Brain microvascular endothelial cell (primary cell): Measurements from ENCODE around the gene KCTD17.

Source experiments
- DNase-seq: peaks from one replicate; pipeline ENCODE4 v3.0.0-alpha.2; 2020
- H3K27ac ChIP-seq: fragments of 250-450 bp; sonication (Bioruptor Pico); 2 replicates; pipeline ENCODE4 v1.5.1; 2020; ENCODE audit warnings: mild to moderate bottlenecking, moderate library complexity
- H3K27me3 ChIP-seq: fragments of 250-450 bp; sonication (Bioruptor Pico); replicated peaks from 2 replicates; pipeline ENCODE4 v1.5.1; 2020; ENCODE audit warnings: mild to moderate bottlenecking
- H3K36me3 ChIP-seq: fragments of 250-450 bp; sonication (Bioruptor Pico); replicated peaks from 2 replicates; pipeline ENCODE4 v1.5.1; 2020; ENCODE audit warnings: mild to moderate bottlenecking
- H3K4me3 ChIP-seq: 2 replicates; pipeline ENCODE4 v1.5.1; 2011; ENCODE audit warnings: low read depth, mild to moderate bottlenecking, control low read depth, low read length, moderate library complexity
- in situ Hi-C: cut with HindIII; loops from 2 replicates; pipeline ENCODE4 v1.10.0; 2017; ENCODE audit warnings: low sequenced_read_pairs, low pct_ligation_motif_present
- TF ChIP-seq, protein P1 (sequence below): IDR thresholded peaks from 2 replicates; pipeline ENCODE4 v1.5.1; 2011; ENCODE audit warnings: low read depth, mild to moderate bottlenecking, moderate library complexity, low read length, control low read depth, inconsistent platforms; ENCODE audit errors: missing control alignments

KCTD17 gene

DNA sequence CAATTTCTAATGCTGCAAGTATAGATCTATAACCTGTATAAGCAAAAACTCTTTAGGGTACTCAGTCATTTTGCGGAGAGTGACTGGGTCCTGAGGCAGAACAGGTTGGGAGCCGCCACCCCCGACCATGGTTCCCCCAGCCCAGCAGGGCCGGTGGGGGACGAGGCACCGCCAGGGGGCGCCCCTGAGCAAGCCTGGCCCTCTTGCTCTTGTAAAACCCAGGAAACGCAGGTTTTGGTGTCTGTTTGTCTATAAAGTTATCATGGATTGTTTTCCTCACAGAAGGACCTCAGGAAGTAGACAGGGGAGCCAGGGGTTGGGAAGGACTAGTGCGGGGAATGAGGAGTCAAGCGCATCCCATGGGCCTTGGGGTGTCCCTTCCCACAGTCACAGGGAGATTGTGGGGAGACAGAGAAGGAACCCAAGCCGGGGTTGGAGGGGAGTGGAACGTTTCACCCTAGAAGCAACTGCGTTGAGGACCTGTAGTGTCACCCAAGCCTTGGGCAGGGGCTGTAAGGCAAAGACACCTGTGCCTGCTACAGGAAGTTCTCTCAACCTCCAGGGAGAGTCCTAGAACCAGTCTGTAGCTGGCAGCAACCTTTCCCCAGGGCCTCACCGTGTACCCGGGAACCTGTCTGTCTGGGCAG is 26.4 kb downstream of the KCTD17 start:
- in situ Hi-C loops, result no loop called here
- TF ChIP-seq, protein P1, sequence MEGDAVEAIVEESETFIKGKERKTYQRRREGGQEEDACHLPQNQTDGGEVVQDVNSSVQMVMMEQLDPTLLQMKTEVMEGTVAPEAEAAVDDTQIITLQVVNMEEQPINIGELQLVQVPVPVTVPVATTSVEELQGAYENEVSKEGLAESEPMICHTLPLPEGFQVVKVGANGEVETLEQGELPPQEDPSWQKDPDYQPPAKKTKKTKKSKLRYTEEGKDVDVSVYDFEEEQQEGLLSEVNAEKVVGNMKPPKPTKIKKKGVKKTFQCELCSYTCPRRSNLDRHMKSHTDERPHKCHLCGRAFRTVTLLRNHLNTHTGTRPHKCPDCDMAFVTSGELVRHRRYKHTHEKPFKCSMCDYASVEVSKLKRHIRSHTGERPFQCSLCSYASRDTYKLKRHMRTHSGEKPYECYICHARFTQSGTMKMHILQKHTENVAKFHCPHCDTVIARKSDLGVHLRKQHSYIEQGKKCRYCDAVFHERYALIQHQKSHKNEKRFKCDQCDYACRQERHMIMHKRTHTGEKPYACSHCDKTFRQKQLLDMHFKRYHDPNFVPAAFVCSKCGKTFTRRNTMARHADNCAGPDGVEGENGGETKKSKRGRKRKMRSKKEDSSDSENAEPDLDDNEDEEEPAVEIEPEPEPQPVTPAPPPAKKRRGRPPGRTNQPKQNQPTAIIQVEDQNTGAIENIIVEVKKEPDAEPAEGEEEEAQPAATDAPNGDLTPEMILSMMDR, result peak; percentile 100

DNA sequence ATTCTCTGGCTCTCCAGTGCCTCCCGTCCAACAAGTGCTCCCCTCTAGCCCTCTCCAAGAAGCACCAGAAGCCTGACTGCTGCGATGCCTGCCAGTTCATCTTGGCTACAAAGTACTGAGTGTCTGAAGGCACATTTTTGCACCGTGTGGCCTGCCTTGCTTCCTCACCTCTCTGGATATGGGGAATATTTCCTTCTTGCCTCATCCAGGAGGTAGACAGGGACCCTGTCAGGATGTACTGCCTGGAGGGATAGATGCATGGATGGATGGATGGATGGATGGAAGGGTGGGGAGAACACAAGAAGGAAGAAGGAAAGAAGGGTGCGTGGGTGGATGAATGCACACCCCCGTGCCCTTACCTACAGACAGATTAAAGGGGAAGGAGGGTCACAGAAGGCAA is 27.6 kb downstream of the KCTD17 start:
- TF ChIP-seq, protein P1, result no peak
- H3K4me3 ChIP-seq, result no peak overlapping the region
- peaks cover 5% of the 10 kb centered on the region for H3K27me3 ChIP-seq
- H3K36me3 ChIP-seq, result no peaks in the 10 kb centered on the region
- DNase-seq, result no peak
- H3K27ac ChIP-seq, result no peak overlapping the region
- in situ Hi-C loops, result no loop called here

More for the DNA sequence above, 26.4 kb downstream of the KCTD17 start:
- H3K4me3 ChIP-seq, result no peak overlapping the region
- H3K27me3 ChIP-seq, result peaks cover 5% of the 10 kb centered on the region
- no peak overlapping the region for H3K27ac ChIP-seq
- no peaks in the 10 kb centered on the region for H3K36me3 ChIP-seq
- peak; percentile 25 for DNase-seq

DNA sequence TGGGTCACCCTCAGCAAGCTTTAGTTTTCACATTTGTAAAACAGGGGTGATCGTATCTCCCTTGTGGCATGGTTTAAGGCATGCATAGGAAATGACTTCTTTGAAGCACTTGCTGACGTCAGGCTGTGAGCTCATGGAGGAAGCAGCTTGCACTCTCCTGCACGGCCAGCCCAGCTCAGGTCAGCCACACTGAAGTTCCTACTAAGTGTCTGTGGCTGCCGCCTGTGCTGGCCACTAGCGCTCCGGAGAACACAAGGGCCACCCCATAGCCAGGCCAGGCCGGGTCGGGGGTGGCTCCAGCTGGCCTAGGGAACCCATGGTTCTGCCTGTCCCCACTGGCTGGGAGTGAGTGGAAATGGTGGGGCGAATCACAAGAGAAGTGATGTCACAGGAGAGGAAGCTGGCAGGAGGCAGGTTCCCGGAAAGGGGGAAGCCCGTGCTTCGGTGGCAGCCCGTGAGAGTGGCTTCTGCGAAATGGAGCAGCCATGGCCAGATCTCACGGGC is 28.2 kb downstream of the KCTD17 start:
- no peak overlapping the region for H3K27ac ChIP-seq
- H3K36me3 ChIP-seq, result no peaks in the 10 kb centered on the region
- peaks cover 3% of the 10 kb centered on the region for H3K27me3 ChIP-seq
- in situ Hi-C loops, result no loop called here
- DNase-seq, result peak; percentile 21
- no peak overlapping the region for H3K4me3 ChIP-seq
- TF ChIP-seq, protein P1, result no peak

DNA sequence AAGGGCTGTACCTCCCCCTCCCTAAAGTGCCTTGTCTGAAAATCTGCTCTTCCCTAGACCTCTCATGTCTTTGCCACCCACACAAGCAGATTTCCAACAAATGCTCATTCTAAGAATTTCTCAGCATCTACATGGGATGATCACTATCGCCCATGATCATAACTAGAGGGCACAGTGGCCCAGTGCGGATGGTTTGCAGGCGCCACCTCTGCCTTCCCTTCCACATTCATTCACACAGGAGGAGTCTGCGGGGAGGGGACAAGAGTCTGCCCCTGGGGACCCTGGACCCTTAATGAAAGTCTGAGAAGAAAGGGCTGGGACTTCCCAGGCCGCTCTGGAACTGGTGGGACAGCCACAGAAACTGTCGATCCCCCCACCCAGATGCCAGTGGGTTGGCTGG is 28.9 kb downstream of the KCTD17 start:
- peaks cover 1% of the 10 kb centered on the region for H3K27me3 ChIP-seq
- no peak overlapping the region for H3K4me3 ChIP-seq
- DNase-seq, result no peak
- in situ Hi-C loops, result no loop called here
- H3K36me3 ChIP-seq, result no peaks in the 10 kb centered on the region
- TF ChIP-seq, protein P1, result no peak
- no peak overlapping the region for H3K27ac ChIP-seq

DNA sequence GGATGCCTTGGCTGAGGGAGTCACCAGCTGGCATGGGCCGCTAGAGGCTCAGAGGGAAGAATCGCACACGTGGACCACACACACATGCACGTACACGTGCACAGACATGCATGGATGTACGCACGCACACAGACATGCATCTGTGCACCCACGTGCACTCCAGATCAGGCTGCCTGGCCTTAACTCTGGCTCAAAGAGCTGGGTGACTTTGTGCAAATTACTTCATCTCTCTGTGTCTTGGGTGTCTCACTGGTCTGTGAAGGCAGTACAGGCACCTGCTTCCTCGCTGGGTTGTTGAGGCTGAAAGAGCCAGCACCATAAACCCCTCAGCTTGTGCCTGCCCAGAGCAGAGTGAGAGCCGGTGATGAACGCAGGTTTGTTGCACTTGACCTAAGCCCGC is 29.3 kb downstream of the KCTD17 start:
- in situ Hi-C loops, result no loop called here
- H3K36me3 ChIP-seq, result no peaks in the 10 kb centered on the region
- peaks cover 1% of the 10 kb centered on the region for H3K27me3 ChIP-seq
- TF ChIP-seq, protein P1, result no peak
- no peak for DNase-seq
- no peak overlapping the region for H3K27ac ChIP-seq
- no peak overlapping the region for H3K4me3 ChIP-seq

DNA sequence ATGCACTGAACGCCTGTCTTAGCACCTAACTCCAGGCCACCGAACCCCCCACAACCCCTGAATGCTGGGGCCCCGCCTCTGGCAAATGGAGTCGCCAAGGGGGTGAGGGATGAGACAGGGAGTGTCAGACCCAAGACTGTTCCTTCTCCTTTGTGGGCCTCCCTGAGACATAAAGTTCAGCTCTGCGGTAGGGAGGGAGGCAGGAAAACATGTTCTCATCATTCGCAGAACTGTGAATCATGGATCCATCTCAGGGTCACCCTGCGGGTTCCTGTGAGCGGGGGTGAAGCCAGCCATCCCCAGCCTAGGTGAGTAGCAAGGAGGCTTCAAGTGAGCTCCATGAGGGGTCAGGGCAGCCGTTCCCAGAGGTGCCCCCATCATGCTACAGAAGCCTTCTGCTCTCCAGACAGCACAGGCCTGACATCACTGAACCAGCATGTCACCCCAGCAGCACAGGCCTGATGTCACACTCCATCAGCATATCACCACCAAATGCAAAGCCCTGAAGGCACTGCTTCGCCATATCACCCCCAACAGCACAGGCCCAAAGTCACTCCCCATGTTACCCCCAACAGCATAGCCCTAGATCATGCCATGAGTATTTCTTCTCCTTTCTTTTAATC is 30.8 kb downstream of the KCTD17 start:
- in situ Hi-C loops, result no loop called here
- Histone ChIP-seq H3K4me3 (no peak overlapping the region), H3K27ac (no peak overlapping the region), H3K36me3 (no peaks in the 10 kb centered on the region), H3K27me3 (no peaks in the 10 kb centered on the region)
- no peak for DNase-seq
- TF ChIP-seq, protein P1, result no peak
